ENCODE measurements around the gene MPP7.
"Not testable (repeated sequence)": the region's sequence is repeated elsewhere in the genome, so short reads cannot be mapped to it uniquely, and the experiment has no call there.

The MPP7 gene

GRCh38 chr10:28302638-28303488 is at the start of gene MPP7:
MPP7 (minus strand) TSS chr10:28303064; CDS start chr10:28238604, 64,460 bp downstream.
- intact Hi-C loops (cut with DNase I), result loop anchor here (5.0 kb wide), 1 partner anchor 229 kb away; the partner anchor contains the start of gene WAC
- DNase-seq, result peak; percentile 93 to 99 (median 96)

DNA sequence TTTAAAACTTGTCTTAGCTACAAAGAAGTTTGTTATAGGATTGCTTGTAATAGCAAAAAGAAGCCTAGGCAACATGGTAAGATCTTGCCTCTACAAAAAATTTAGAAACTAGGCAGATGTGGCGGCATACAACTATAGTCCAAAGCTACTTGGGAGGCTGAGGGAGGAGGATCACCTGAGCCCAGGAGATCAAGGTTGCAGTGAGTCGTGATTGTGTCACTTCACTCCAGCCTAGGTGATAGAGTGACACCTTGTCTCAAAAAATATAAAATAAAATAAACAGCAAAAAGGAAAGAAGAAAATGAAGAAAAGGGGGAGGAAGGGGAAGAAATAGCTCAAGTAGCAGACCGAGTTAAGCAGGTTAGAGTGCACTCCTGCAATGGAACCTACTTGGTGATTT is 47.0 kb upstream of the MPP7 start:
- intact Hi-C loops (cut with DNase I), result no loop called here
- DNase-seq, result no peak

- DNase-seq, result no peak
- intact Hi-C loops (cut with DNase I), result no loop called here
Observed at GRCh38 chr10:28343987-28344895, 41.4 kb upstream of the MPP7 start.

- DNase-seq, result no peak
- intact Hi-C loops (cut with DNase I), result no loop called here
Observed at GRCh38 chr10:28343252-28343651, 40.4 kb upstream of the MPP7 start.

DNA sequence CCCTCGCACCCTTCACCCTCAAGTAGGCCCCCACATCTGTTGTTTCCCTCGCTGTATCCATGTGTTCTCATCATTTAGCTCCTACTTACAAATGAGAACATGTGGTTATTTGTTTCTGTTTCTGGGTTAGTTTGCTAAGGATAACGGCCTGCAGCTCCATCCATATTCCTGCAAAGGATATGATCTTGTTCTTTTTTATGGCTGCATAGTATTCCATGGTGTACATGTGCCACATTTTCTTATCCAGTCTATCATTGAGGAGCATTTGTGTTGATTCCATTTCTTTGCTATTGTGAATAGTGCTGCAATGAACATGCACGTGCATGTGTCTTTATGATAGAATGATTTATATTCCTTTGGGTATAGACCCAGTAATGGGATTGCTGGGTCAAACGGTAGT is 38.8 kb upstream of the MPP7 start:
- DNase-seq; intact Hi-C loops (cut with DNase I): not testable (repeated sequence)

DNA sequence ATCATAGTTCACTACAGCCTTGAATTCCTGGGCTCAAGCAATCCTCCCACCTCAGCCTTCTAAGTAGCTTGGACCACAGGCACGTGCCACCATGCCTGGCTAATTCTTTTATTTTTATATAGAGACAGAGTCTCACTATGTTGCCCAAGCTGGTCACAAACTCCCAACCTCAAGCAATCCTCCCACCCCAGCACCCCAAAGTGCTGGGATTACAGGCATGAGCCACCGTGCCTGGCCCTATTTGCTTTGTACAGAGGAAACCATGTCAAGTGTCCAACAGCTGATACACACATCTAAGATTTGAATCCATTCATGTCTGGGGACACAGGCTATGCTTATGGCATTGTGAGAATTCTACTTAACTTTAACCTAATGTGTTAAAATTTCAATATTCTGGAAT is 29.9 kb upstream of the MPP7 start:
- intact Hi-C loops (cut with DNase I), result no loop called here

DNA sequence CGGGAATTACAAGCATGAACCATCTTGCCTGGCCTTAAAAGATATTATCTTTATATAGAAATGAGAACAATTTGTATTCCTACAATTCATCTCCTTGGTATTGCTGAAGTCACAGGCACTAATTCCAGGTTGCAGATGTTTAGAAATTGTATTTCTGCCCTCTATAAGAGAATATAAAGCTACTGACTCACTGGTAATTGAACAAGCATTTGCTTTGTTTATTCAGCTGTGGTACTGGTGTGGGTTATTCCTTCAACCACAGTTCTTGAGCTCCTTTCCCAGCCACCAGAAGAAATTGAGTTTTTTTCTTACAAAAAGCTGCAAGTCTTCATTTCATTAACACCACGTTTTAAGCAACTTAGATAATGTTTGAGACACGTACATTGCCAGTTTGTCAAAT is 29.0 kb upstream of the MPP7 start:
- no peak for DNase-seq
- intact Hi-C loops (cut with DNase I), result no loop called here

More for the DNA sequence above, 29.9 kb upstream of the MPP7 start:
- no peak for DNase-seq

- DNase-seq, result no peak
Observed at GRCh38 chr10:28331066-28331465, 28.2 kb upstream of the MPP7 start.

DNA sequence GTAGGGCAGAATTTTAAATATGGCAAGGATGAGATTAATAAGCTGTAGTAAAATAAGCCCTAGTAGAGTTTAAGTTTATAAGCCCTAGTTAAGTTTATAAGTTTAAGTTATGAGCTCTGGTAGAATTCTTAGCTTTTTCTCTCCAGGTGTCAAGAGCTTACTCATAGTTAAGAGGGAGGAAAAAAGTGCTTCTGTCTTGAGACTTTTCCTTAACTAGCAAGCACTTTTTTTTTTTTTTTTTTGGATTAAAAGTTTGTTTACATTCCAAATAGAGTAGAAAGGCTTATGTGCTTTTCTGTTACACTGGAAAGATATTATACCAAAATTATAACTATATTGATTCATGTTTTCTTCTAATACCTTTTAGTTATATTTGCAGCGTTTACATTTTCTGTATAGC is 25.5 kb upstream of the MPP7 start:
- no peak for DNase-seq
- intact Hi-C loops (cut with DNase I), result no loop called here

More at GRCh38 chr10:28331066-28331465, 28.2 kb upstream of the MPP7 start:
- intact Hi-C loops (cut with DNase I), result no loop called here

DNA sequence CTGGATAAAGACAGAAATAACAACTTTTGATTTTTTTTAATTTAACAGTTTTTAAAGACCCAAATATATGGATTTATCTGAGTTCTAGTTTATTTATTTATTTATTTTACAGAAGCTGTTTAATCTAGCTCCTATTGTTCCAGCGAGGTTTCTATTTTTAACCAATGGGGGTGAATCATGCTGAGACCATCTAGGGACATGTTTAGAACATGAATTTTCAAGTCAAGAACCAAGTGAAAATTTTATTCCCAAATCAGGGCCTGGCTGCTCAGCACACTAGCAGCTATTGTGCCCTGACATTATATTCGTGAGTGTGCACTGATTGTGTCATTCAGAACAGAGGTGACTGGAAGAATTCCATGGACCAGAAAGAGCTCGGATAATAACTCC is 24.6 kb upstream of the MPP7 start:
- intact Hi-C loops (cut with DNase I), result no loop called here

DNA sequence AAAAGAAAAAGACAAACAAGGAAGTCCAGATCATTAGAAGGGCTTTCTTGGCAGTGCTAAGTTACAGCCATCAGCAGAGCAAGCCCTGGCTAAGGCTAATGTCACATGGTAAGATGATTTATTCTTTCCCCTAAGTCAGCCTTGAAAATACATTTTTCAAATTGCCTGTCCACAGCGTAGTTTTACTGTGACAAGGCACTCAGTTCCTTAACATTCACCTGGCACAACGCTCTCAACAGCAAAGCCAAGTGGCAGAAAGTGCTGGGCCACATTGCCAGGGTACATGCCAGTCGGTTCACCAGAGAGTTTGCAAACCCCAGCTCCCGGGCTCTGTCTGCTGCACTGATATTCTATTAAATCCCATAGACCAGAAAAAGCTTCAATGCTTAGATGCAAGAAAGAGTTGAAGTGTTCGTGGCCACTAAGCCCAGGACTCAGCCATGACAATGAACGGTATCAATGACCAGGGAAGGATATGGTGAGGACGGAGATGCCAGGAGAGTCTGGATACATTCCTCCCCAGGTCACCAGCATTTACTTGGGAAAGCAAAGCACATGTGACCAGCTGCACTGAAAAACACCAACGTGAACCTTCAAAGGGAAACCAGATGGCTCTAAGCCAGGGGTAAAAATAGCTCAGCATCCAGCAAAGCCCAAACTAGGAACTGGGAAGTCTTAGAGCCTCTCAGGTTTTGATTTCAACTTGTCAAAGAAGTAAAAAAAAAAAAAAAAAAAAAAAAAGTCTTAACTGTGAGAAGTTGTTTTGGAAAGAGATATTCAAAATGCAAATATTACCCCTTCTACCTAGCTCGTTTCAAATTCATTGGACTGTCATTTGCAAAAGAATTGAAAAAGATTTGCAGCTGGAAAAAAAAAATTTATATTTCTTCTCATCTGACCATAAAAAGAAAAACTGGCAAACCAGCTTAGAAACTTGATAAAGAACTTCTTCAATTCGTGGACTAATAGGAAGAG is 23.9 kb upstream of the MPP7 start:
- DNase-seq, result no peak
- intact Hi-C loops (cut with DNase I), result no loop called here

More for the DNA sequence above, 24.6 kb upstream of the MPP7 start:
- no peak for DNase-seq

DNA sequence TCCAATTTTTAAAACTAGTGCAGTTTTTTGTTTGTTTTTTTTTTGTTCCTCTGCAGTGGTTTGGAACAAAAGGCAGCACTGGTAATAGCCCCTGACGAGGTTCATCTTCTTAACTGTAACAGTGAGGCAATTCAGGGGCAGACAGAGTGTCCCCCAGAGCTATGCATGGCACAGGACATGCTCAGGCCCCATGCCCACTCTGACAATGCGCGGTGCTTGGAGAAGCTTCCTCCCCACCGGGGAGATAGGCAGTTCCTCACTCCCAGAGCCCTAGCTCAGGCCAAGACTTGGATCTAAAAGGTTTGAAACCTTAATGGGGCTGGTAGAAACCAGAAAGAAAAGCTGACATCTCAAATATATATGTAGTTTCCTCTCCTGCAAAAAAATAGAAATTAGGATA is 17.9 kb upstream of the MPP7 start:
- DNase-seq, result no peak
- intact Hi-C loops (cut with DNase I), result no loop called here

GRCh38 chr10:28320090-28320489 is 17.2 kb upstream of the MPP7 start:
- intact Hi-C loops (cut with DNase I), result no loop called here
- no peak for DNase-seq

- DNase-seq; intact Hi-C loops (cut with DNase I): not testable (repeated sequence)
Observed at GRCh38 chr10:28319061-28319460, 16.2 kb upstream of the MPP7 start.

GRCh38 chr10:28318626-28319025 is 15.8 kb upstream of the MPP7 start:
- DNase-seq, result no peak
- intact Hi-C loops (cut with DNase I), result no loop called here

DNA sequence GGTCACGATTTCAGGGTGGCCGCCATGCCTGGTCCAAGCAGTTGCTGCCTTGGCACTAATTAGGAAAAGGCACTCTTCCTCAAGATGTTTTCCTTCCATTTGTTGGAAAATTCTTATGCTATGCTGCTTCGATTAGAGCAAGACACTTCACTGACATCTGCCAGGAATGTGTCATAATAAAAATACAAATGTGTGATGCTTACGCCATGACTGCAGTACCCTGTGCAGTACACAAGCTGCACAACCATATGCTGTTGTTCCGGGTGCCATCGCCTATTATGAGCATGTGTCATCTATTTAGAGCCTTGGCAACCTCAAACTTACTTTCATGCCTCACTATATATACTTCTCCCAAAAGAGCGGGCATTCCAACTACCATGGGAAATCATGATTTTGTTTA is 14.9 kb upstream of the MPP7 start:
- DNase-seq, result peak in 1 of 10 donors; percentile 10

DNA sequence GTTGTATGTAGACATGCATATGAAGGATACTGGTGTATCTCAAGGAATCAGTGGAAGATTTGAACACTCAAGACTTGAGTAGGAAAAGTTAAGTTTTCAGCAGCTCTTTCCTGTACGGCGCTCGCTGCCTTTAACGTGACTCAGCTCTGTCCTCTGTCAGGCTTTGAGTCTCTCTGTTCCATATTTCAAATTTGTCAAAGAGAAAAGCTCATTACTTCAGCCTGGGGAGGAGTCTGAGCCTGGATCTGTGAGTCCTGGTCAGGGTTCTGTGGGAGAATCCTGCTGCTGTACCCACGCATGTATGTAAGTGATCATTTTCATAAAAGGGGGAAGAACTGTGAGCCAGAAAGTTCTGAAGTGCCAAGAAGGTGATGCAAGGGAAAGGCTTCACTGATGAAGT is 13.8 kb upstream of the MPP7 start:
- intact Hi-C loops (cut with DNase I), result no loop called here
- no peak for DNase-seq

More for the DNA sequence above, 14.9 kb upstream of the MPP7 start:
- intact Hi-C loops (cut with DNase I), result no loop called here

- DNase-seq, result no peak
- intact Hi-C loops (cut with DNase I), result no loop called here
Observed at GRCh38 chr10:28315140-28315539, 12.3 kb upstream of the MPP7 start.

DNA sequence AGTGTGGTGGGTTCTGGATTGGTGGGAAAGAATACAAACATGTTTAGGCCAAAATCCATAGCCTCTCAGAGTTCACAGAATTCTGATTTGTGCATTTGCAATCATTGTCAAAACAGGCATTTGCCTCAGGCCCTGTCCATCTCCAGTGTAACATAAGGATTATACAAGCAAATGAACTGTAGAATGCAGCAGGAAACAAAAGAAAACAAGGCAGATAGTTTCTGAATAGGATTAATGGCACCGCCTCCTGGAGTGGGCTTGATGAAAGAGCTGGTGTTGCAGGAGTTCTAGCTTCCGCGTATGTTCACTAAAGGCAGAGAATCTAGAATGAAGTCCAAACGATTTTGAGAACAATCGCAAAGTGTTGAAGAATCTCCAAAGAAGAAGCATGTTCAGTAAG is 11.3 kb upstream of the MPP7 start:
- intact Hi-C loops (cut with DNase I), result no loop called here

GRCh38 chr10:28312572-28312971 is 9.7 kb upstream of the MPP7 start:
- intact Hi-C loops (cut with DNase I), result no loop called here
- DNase-seq, result no peak

More for the DNA sequence above, 11.3 kb upstream of the MPP7 start:
- no peak for DNase-seq
